GM18498 (cell line): ENCODE results near the gene IQGAP3.

Experiments
- ATAC-seq: cut with Tn5 transposase; IDR thresholded peaks from one replicate; pipeline ENCODE4 v1.9.1; 2021; ENCODE audit warnings: mild to moderate bottlenecking, moderate library complexity; ENCODE audit not compliant: unreplicated experiment

IQGAP3 gene

GRCh38 chr1:156498432-156499193 is 73.8 kb downstream of the IQGAP3 start:
- ATAC-seq = no peak

- ATAC-seq = no peak
Observed at GRCh38 chr1:156497743-156498431, 74.5 kb downstream of the IQGAP3 start.

GRCh38 chr1:156497078-156497742 is 75.2 kb downstream of the IQGAP3 start:
- no peak for ATAC-seq

GRCh38 chr1:156496211-156496761 is 76.1 kb downstream of the IQGAP3 start:
- no peak for ATAC-seq

- no peak for ATAC-seq
Observed at GRCh38 chr1:156495401-156496140, 76.8 kb downstream of the IQGAP3 start.

- no peak for ATAC-seq
Observed at GRCh38 chr1:156494309-156494895, 78.0 kb downstream of the IQGAP3 start.

GRCh38 chr1:156493742-156494141 is 78.6 kb downstream of the IQGAP3 start:
- no peak for ATAC-seq

- ATAC-seq = no peak
Observed at GRCh38 chr1:156493154-156493631, 79.2 kb downstream of the IQGAP3 start.

GRCh38 chr1:156492591-156493080 is 79.7 kb downstream of the IQGAP3 start:
- ATAC-seq = no peak

- ATAC-seq = no peak
Observed at GRCh38 chr1:156492013-156492590, 80.3 kb downstream of the IQGAP3 start.

- no peak for ATAC-seq
Observed at GRCh38 chr1:156491151-156491949, 81.0 kb downstream of the IQGAP3 start.

- ATAC-seq = no peak
Observed at GRCh38 chr1:156490401-156491032, 81.8 kb downstream of the IQGAP3 start.

- no peak for ATAC-seq
Observed at GRCh38 chr1:156489935-156490293, 82.5 kb downstream of the IQGAP3 start.

- peak; percentile 27 for ATAC-seq
Observed at GRCh38 chr1:156489166-156489934, 83.0 kb downstream of the IQGAP3 start.

GRCh38 chr1:156488566-156489165 is 83.7 kb downstream of the IQGAP3 start:
- ATAC-seq = peak; percentile 69

GRCh38 chr1:156487862-156488261 is 84.5 kb downstream of the IQGAP3 start:
- no peak for ATAC-seq
